Fibroblast of the aortic adventitia (primary cell): Measurements from ENCODE around the gene APOL4. TPM values are rescaled to one million over a fixed set of nuclear protein-coding genes. Genes with fewer than 3 reads are reported as not detected.
A peak's percentile ranks its signal among the peaks of the same experiment; 100 is the strongest.

ENCODE experiments used
- DNase-seq: peaks from one replicate; pipeline ENCODE4 v3.0.0-alpha.2; 2010; ENCODE audit warnings: low read depth
- H3K4me3 ChIP-seq: 2 replicates; pipeline ENCODE4 v1.5.1; 2011; ENCODE audit warnings: low read depth, mild to moderate bottlenecking, control low read depth, low read length, moderate library complexity
- CTCF ChIP-seq: IDR thresholded peaks from 2 replicates; pipeline ENCODE4 v1.5.1; 2011; ENCODE audit warnings: mild to moderate bottlenecking, low read length, control low read depth, inconsistent platforms; ENCODE audit not compliant: insufficient read depth
- total RNA-seq: library from RNA; depleted of rRNA; stranded (reverse); fragments of >200 nt; gene quantifications from 2 replicates; pipeline ENCODE4 v1.2.3, GENCODE V29; 2012; ENCODE audit warnings: low replicate concordance

APOL4 gene
- total RNA-seq, 1 donor, result 2.0 TPM

- peak overlapping the region; percentile 84 for H3K4me3 ChIP-seq
- peak; percentile 49 for DNase-seq
- TF ChIP-seq CTCF, result no peak
These were observed 36.1 kb upstream of the APOL4 start for GRCh38 chr22:36237462-36238372.

- H3K4me3 ChIP-seq, result peak overlapping the region; percentile 84
- TF ChIP-seq CTCF, result no peak
- DNase-seq, result no peak
These were observed 35.0 kb upstream of the APOL4 start for GRCh38 chr22:36236388-36237319.

GRCh38 chr22:36235585-36235984, 34.0 kb upstream of the APOL4 start:
- no peak for TF ChIP-seq CTCF
- H3K4me3 ChIP-seq, result no peak overlapping the region
- DNase-seq, result no peak

- no peak overlapping the region for H3K4me3 ChIP-seq
- peak; percentile 18 for DNase-seq
- TF ChIP-seq CTCF, result no peak
These were observed 33.3 kb upstream of the APOL4 start for GRCh38 chr22:36234919-36235318.

GRCh38 chr22:36234213-36234612, 32.6 kb upstream of the APOL4 start:
- TF ChIP-seq CTCF, result no peak
- no peak for DNase-seq
- no peak overlapping the region for H3K4me3 ChIP-seq

GRCh38 chr22:36233796-36234195, 32.2 kb upstream of the APOL4 start:
- no peak overlapping the region for H3K4me3 ChIP-seq
- TF ChIP-seq CTCF, result no peak
- DNase-seq, result no peak
